GM21360 (cell line): ENCODE results near the gene RPS6KA5.
"Not testable (repeated sequence)": the region's sequence is repeated elsewhere in the genome, so short reads cannot be mapped to it uniquely, and the experiment has no call there.

Experiments used
- ATAC-seq: cut with Tn5 transposase; IDR thresholded peaks from one replicate; pipeline ENCODE4 v1.9.1; 2021; ENCODE audit warnings: mild to moderate bottlenecking, moderate library complexity; ENCODE audit not compliant: unreplicated experiment

RPS6KA5 gene

DNA sequence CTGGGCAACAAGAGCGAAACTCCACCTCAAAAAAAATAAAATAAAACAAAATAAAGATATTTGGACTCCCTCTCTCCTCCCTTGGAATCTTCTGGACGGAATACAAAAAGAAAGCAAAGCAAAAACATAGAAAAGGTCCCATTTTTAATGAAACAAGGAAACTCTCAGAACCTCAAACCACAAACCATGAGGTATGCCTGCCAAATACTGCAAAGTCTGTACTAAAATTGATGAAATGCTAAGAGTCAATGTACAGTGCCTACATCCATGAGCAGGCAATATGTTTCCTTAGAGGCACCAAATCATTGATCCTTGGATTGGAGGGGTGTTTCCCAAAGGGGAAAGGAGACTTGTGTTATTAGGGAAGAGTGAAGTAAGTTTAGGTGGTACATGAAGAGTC lies 8.2 kb upstream of the RPS6KA5 start:
- no peak for ATAC-seq

- no peak for ATAC-seq
These were observed 6.7 kb upstream of the RPS6KA5 start for GRCh38 chr14:91067186-91067585.

- no peak for ATAC-seq
These were observed 4.8 kb upstream of the RPS6KA5 start for GRCh38 chr14:91065266-91065665.

- no peak for ATAC-seq
These were observed 2.7 kb upstream of the RPS6KA5 start for GRCh38 chr14:91063119-91063518.

- no peak for ATAC-seq
These were observed 2.2 kb upstream of the RPS6KA5 start for GRCh38 chr14:91062600-91062999.

DNA sequence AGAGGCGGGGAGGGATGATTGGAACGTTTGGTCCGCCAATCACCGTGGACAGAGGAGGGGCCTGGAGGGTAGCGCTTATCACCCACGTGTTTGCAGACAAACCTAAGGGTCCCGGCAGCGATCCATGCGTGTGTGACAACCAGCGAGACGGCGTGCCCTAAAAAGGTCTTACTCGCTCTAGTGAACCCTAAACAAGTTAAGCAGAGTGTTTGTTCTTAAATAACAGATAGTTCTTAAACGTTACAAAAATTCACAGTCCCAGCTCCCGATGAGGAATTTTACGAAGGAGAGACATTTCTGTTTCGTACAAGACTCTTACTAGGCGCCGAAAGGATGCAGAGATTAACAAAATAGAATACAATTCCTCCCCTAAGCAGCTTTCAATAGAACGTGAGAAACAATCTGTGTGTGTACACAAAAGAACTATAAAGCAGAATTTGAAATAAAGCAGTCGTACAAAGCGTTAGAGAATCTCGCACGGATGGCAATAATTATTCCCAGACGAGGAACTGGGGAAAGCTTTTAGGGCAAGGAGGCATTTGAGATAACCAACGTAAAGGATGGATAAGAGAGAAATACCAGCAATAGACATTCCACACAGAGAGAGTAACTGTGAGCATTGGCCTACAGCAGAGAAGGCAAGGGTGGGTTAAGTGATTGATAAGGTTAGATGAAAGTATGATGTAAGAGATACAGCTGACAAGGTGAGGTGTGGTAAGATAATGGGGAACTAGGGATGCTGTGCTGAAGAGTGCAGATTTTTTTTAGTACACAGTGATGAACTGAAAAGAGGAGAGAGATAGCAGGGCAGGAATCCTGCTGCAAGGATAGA lies 831 bp upstream of the RPS6KA5 start:
- no peak for ATAC-seq

DNA sequence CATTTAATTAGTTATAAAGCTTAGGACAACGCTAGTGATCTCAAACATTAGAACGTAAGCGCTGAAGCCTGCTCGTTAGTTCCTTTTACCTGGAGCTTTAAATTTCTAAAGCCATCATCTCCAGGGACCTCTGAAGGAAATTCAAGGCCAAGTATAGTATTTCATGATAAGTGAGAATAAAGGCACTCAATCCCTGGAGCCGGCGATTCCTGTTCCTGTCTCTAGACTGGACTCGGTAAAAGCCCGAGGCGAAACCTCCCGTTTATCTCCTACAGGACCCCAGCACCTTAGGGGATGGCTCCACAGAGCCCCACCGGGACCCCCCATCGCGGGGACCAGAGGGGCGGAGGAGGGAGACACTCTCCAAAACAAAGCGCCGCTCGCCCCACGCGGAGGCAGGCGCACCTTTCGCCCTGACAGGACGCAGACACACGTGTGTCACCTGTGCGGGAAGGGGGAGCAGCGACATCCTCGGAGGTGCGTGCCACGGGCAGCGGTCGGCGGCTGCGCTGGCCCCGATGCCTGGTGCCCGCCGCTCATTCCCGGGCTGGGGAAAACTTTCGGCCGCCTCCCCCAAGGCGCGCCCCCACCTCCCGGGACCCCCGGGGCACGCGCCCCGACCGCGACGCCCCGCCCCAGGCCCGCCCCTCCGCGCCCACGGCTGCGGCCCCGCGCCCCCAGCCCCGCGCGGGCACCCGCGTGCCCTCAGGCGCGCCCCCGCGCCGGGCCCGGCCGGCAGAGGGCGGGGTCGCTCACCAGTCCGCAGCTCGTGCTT lies 678 bp downstream of the RPS6KA5 start:
- peak; percentile 19 for ATAC-seq

DNA sequence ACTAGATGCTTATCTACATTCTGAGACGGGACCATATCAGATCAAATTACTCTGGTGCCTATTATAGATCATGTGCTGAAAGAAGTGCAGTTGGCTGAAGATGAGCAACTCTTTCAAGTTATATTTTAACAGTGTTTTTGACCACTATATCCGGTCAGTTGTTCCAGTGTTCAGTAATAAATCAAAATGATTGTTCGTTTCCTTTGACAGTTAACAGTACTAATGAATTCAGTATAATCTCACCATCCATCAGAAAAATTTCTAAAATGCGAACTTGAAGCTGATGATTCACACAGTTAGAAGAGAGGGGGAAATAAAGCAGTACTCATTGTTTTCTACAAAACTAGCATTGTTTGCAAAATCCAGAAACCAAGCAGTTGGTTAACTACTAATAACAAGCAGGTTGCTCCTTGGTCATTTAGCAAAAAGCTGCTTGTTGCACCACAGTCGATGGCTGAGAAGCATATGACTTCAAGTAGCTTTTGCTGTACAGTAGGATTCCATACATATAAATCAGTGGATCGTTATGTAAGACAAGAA lies 2.3 kb downstream of the RPS6KA5 start:
- ATAC-seq: no peak

GRCh38 chr14:91056361-91056760 lies 4.1 kb downstream of the RPS6KA5 start:
- no peak for ATAC-seq

- no peak for ATAC-seq
These were observed 5.4 kb downstream of the RPS6KA5 start for GRCh38 chr14:91055016-91055415.

DNA sequence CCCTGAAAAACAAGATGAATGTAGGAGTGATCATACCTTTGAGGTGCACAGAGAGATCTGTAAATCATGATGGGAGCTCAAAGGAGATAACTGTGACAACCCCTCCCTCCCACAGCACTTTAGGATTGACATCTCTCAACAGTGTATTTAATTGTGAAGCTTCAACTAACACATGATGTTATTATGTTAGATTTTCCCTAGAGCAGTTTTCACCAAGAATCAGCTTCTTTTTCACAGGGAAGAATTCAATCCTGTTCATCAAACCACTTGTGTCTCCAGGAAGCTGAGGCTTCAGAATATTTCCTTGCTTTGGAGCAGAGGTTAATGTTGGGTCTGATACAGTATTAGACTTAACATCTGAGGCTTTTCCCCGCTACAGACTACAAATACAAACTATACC lies 11.8 kb downstream of the RPS6KA5 start:
- no peak for ATAC-seq

DNA sequence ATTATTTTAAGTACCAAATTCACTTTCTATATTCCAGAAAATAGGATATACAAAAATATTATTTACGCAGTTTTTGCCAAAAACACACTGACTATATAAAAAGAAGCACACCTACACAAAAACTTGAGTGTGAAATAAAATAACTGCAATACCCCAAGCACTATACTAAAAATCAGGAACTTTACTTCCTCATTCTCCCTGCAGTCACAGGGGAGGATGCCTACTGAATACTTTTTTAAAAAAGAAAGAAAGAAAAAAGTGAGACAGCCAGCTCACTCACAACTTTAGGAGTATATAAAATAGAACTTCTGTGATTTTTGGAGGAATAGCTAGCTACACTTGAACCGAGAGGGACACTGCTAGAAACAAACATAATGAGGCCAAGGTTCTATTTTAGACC lies 12.2 kb downstream of the RPS6KA5 start:
- no peak for ATAC-seq

- ATAC-seq: no peak
These were observed 13.2 kb downstream of the RPS6KA5 start for GRCh38 chr14:91047174-91047753.

GRCh38 chr14:91046488-91047072 lies 13.9 kb downstream of the RPS6KA5 start:
- ATAC-seq: no peak

GRCh38 chr14:91041450-91041849 lies 19.0 kb downstream of the RPS6KA5 start:
- no peak for ATAC-seq

DNA sequence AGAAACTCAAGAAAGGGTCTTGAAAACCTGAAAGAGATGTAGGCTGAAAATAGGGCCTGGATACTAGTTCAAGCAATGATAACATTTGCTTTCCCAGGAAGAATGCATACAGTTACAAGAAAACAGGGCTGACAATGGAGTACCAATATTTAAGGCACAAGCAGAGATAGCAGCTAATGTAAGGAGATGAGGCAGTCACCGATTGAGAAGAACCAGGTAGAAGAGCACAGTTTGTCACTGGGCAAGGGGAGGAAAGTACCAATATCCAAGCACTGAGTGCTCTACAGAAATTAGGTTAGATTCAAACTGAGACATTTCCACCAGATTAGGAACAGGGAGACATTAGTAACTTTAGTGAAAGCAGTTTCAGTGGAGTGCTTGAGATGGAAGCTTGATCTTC lies 19.9 kb downstream of the RPS6KA5 start:
- ATAC-seq: no peak

GRCh38 chr14:91038439-91038838 lies 22.0 kb downstream of the RPS6KA5 start:
- no peak for ATAC-seq

DNA sequence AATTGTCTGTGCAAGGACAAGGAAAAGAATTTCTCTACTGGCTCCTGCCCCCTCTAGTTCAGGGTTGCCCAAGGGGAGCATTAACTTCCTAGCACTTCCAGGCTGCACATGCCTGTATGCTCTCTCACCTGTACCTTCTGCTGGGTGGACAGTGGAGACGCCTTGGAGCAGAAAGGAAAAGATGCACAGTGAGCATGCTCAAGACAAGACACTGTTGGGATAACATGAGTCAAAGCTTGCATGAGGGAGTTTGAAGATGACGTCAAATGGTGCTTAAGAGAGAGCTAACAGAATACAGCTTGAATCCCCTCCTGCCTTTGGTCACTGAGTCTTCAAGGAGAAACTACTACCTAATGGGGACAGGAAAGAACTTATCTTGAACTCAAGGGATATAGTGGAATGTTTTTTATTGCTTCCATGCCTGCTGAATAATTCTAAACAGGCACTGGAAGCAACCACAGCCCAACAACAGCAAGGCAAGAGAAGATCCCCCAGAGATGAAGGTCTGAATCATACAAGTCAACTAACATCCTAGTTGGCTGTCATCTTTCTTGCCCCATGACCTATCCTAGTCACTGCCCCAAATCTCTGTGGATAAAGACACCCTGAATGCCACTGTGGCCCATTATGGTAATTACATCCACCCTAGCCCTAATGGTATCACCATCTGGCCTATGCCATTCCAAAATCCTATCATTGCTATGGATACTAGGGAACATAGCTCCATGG lies 23.5 kb downstream of the RPS6KA5 start:
- no peak for ATAC-seq

DNA sequence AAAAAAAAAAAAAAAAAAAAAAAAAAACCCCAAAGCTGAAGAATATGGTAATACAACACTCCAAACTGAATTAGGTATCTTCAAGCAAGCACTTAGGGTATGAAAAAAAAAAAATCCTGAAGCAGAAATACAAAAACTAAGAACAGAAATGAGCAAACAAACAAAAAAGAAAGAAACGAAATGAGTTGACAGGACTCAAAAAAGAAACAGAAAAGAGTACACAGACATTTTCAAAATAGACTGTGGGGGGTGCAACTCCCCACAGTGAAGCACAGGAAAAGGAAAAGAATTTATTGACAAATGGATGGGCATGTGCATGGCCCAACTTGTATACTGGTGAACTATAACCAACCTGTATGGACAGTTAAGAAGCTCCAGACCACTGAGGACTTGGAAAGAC lies 24.6 kb downstream of the RPS6KA5 start:
- no peak for ATAC-seq

GRCh38 chr14:91034379-91034778 lies 26.1 kb downstream of the RPS6KA5 start:
- ATAC-seq: not testable (repeated sequence)

- no peak for ATAC-seq
These were observed 28.2 kb downstream of the RPS6KA5 start for GRCh38 chr14:91032248-91032647.
